Lower leg skin (tissue), 4 donors: ENCODE data around the gene RTN4IP1. TPM values are rescaled to one million over a fixed set of nuclear protein-coding genes. Genes with fewer than 3 reads are reported as not detected.
"Not testable (repeated sequence)": the region's sequence is repeated elsewhere in the genome, so short reads cannot be mapped to it uniquely, and the experiment has no call there.

Experiments used
- DNase-seq, 2 donors: peaks; one replicate each; pipeline ENCODE4 v3.0.0-alpha.2; 2019; ENCODE audit warnings: low spot score in 2 of 2
- H3K4me3 ChIP-seq: fragments of 200-600 bp; sonication (generic); 2 replicates; pipeline ENCODE4 v1.5.1; 2017; ENCODE audit warnings: mild to moderate bottlenecking, low read depth; ENCODE audit not compliant: poor library complexity, severe bottlenecking
- CTCF ChIP-seq, 3 donors: fragments of 450-650 bp; IDR thresholded peaks; one replicate each; pipeline ENCODE4 v1.5.1; 2016; ENCODE audit warnings: antibody characterized with exemption in 3 of 3, mild to moderate bottlenecking in 3 of 3, moderate library complexity in 2 of 3
- POLR2A ChIP-seq, 2 donors: fragments of 450-650 bp; IDR thresholded peaks; one replicate each; pipeline ENCODE4 v1.6.1; 2016 to 2017; ENCODE audit warnings: antibody characterized with exemption in 2 of 2, mild to moderate bottlenecking in 1 of 2, moderate library complexity in 1 of 2
- WGBS, 2 donors: methylation state at CpG; one replicate each; pipeline ENCODE4 v1.1.5; 2018; 5-methylcytosine and 5-hydroxymethylcytosine counted together
- intact Hi-C: fragments of 100-400 bp; cut with DNase I; formaldehyde crosslinking; loops from one replicate; pipeline ENCODE4 v1.15.0; 2023; ENCODE audit warnings: low total_unique reads
- total RNA-seq, 4 donors: library from RNA; depleted of rRNA; stranded (reverse); fragments of >200 nt; gene quantifications; one replicate each; pipeline ENCODE4 v1.1.0, GENCODE V29; 2016

The RTN4IP1 gene
- total RNA-seq, 4 donors from 2014 or later: 0.80 to 4.1 (median 2.5) TPM

- DNase-seq: no peak
- TF ChIP-seq CTCF (IDR thresholded peaks at IDR 0.05) (no peak), POLR2A (IDR thresholded peaks at IDR 0.05) (no peak)
- H3K4me3 ChIP-seq: no peak overlapping the region
- WGBS, 2 donors: 84 to 86% methylated on average over 3 of the region's 3 CpGs
- intact Hi-C loops: no loop called here
Measured at GRCh38 chr6:106591111-106591825, 38.0 kb downstream of the RTN4IP1 start.

- WGBS, 2 donors: 72 to 76% methylated on average over 4 to 5 of the region's 5 CpGs
- DNase-seq: not testable (repeated sequence)
Measured at GRCh38 chr6:106588937-106589336, 40.4 kb downstream of the RTN4IP1 start.

GRCh38 chr6:106586815-106587415, 42.4 kb downstream of the RTN4IP1 start:
- TF ChIP-seq CTCF (IDR thresholded peaks at IDR 0.05) (no peak), POLR2A (IDR thresholded peaks at IDR 0.05) (no peak)
- no peak for DNase-seq
- 91 to 96% methylated on average over 4 of the region's 4 CpGs for WGBS, 2 donors
- H3K4me3 ChIP-seq: no peak overlapping the region
- intact Hi-C loops: no loop called here

More at GRCh38 chr6:106588937-106589336, 40.4 kb downstream of the RTN4IP1 start:
- H3K4me3 ChIP-seq, intact Hi-C loops: not testable (repeated sequence)

- DNase-seq: no peak
- WGBS, 2 donors: 83 to 94% methylated on average over 1 of the region's 1 CpG
- intact Hi-C loops: no loop called here
- TF ChIP-seq CTCF (IDR thresholded peaks at IDR 0.05): no peak
- TF ChIP-seq POLR2A (IDR thresholded peaks at IDR 0.05): no peak
- H3K4me3 ChIP-seq: no peak overlapping the region
Measured at GRCh38 chr6:106581468-106581867, 47.8 kb downstream of the RTN4IP1 start.

GRCh38 chr6:106579281-106579680, 50.0 kb downstream of the RTN4IP1 start:
- H3K4me3 ChIP-seq: no peak overlapping the region
- no peak for TF ChIP-seq CTCF (IDR thresholded peaks at IDR 0.05)
- no peak for TF ChIP-seq POLR2A (IDR thresholded peaks at IDR 0.05)
- DNase-seq: no peak
- intact Hi-C loops: no loop called here
- 81 to 92% methylated on average over 2 of the region's 2 CpGs for WGBS, 2 donors

GRCh38 chr6:106574741-106575458, 54.4 kb downstream of the RTN4IP1 start:
- no peak for TF ChIP-seq POLR2A (IDR thresholded peaks at IDR 0.05)
- TF ChIP-seq CTCF (IDR thresholded peaks at IDR 0.05): no peak
- H3K4me3 ChIP-seq: no peak overlapping the region
- 79 to 80% methylated on average over 16 of the region's 16 CpGs for WGBS, 2 donors
- intact Hi-C loops: no loop called here
- DNase-seq: no peak
